Endothelial cell (in vitro differentiated cells): ENCODE results near the gene ENG. TPM values are rescaled to one million over a fixed set of nuclear protein-coding genes. Genes with fewer than 3 reads are reported as not detected.
A peak's percentile ranks its signal among the peaks of the same experiment; 100 is the strongest.
"Not testable (repeated sequence)": the region's sequence is repeated elsewhere in the genome, so short reads cannot be mapped to it uniquely, and the experiment has no call there.

Experiments used
- DNase-seq: peaks from one replicate; pipeline ENCODE4 v3.0.0; 2021; ENCODE audit warnings: low spot score
- H3K27ac Mint-ChIP-seq: one replicate; pipeline ENCODE4 v1.8.0; 2021; ENCODE audit warnings: mixed read lengths, inconsistent platforms; ENCODE audit not compliant: unreplicated experiment
- H3K27me3 Mint-ChIP-seq: one replicate; pipeline ENCODE4 v1.8.0; 2021; ENCODE audit warnings: mild to moderate bottlenecking, moderate library complexity, mixed read lengths, inconsistent platforms; ENCODE audit not compliant: unreplicated experiment
- H3K36me3 Mint-ChIP-seq: one replicate; pipeline ENCODE4 v1.8.0; 2021; ENCODE audit warnings: mild to moderate bottlenecking, low read depth, mixed read lengths, inconsistent platforms; ENCODE audit not compliant: unreplicated experiment
- H3K4me1 Mint-ChIP-seq: one replicate; pipeline ENCODE4 v1.8.0; 2021; ENCODE audit warnings: mild to moderate bottlenecking, mixed read lengths, inconsistent platforms; ENCODE audit not compliant: unreplicated experiment
- H3K4me3 Mint-ChIP-seq: one replicate; pipeline ENCODE4 v1.8.0; 2021; ENCODE audit warnings: mild to moderate bottlenecking, mixed read lengths, inconsistent platforms; ENCODE audit not compliant: unreplicated experiment
- H3K9me3 Mint-ChIP-seq: one replicate; pipeline ENCODE4 v1.8.0; 2021; ENCODE audit warnings: mixed read lengths, inconsistent platforms; ENCODE audit not compliant: unreplicated experiment
- total RNA-seq: library from RNA; stranded (reverse); fragmentation: NEBNext Ultra II Directional; extraction: Animal tissue kit (Norgen Biotek cat#: 25700); gene quantifications from one replicate; pipeline ENCODE4 v1.2.1, GENCODE V29; 2021; ENCODE audit not compliant: unreplicated experiment
- TF ChIP-seq, protein P1 (sequence below): fragments of 200-600 bp; sonication (generic); IDR thresholded peaks from one replicate; pipeline ENCODE4 v1.5.0; 2021; ENCODE audit warnings: antibody characterized with exemption; ENCODE audit not compliant: unreplicated experiment

The ENG gene
- total RNA-seq, 1 donor from 2014 or later: 113 TPM

DNA sequence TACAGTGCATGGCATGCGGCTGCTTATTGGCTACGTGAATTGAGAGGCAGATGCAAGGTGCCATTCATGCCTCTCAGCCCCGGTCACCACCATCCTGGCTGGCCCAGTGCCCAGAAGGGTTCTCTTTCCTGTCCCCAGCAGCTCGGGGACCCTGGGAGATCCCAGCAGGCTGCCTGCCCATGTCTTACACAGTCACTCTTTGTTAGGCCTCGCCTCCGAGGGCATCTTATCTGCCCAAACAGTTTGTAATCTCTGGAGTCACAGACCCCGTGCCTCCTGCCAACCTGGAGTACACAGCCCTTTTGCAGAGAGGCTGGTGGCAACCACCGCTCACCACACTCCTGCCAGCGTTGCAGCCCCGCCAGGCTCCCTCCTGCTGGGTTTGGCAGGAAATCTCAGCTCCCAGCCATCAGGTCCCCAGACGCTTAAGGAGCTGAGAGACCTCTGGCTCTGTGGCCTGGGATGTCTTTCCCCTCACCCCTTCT, 30.0 kb upstream of the ENG start:
- no peak for DNase-seq
- peaks cover 15% of the 10 kb centered on the region for H3K36me3 Mint-ChIP-seq
- H3K27me3 Mint-ChIP-seq: peaks cover 9% of the 10 kb centered on the region
- TF ChIP-seq, protein P1, sequence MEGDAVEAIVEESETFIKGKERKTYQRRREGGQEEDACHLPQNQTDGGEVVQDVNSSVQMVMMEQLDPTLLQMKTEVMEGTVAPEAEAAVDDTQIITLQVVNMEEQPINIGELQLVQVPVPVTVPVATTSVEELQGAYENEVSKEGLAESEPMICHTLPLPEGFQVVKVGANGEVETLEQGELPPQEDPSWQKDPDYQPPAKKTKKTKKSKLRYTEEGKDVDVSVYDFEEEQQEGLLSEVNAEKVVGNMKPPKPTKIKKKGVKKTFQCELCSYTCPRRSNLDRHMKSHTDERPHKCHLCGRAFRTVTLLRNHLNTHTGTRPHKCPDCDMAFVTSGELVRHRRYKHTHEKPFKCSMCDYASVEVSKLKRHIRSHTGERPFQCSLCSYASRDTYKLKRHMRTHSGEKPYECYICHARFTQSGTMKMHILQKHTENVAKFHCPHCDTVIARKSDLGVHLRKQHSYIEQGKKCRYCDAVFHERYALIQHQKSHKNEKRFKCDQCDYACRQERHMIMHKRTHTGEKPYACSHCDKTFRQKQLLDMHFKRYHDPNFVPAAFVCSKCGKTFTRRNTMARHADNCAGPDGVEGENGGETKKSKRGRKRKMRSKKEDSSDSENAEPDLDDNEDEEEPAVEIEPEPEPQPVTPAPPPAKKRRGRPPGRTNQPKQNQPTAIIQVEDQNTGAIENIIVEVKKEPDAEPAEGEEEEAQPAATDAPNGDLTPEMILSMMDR: no peak
- H3K4me3 Mint-ChIP-seq: peak overlapping the region; percentile 51
- H3K9me3 Mint-ChIP-seq: no peaks in the 10 kb centered on the region
- H3K4me1 Mint-ChIP-seq: peaks cover 34% of the 10 kb centered on the region
- peak overlapping the region; percentile 75 for H3K27ac Mint-ChIP-seq

DNA sequence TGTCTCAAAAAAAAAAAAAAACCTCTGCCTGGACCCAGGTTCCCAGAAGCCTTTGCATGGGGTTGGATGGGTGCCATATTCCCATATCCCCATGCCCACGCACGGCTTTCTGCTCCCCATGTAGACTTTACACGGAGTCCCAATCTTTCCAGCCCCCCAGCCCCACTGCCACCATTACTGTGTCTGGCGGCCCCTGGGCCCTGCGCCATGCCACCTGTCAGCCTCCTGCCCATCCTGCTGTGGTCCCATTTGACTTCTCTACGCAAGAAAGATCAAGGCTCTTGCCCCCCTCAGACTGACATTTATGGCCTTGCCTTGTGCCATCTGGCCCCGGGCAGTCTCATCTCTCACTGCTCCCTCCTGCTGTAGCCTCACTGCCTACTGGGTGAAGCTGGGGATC, 29.5 kb upstream of the ENG start:
- peak overlapping the region; percentile 75 for H3K27ac Mint-ChIP-seq
- DNase-seq: no peak
- TF ChIP-seq, protein P1: no peak
- H3K27me3 Mint-ChIP-seq: peaks cover 9% of the 10 kb centered on the region
- H3K4me1 Mint-ChIP-seq: peaks cover 36% of the 10 kb centered on the region
- no peaks in the 10 kb centered on the region for H3K9me3 Mint-ChIP-seq
- H3K36me3 Mint-ChIP-seq: peaks cover 17% of the 10 kb centered on the region
- peak overlapping the region; percentile 51 for H3K4me3 Mint-ChIP-seq

DNA sequence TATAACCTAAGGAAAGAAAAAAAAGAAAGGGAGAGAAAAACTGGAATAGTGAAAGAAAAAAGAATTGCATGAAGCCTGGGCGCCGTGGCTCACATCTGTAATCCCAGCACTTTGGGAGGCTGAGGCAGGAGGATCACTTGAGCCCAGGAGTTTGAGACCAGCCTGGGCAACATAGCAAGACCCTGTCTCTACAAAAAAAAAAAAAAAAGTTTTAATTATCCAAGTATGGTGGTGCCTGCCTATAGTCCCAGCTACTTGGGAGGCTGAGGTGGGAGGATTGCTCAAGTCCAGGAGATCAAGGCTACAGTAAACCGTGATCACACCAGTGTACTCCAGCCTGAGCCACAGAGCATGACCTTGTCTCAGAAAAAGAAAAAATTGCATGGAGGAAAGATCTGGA, 27.3 kb upstream of the ENG start:
- H3K9me3 Mint-ChIP-seq, DNase-seq, H3K4me3 Mint-ChIP-seq, H3K36me3 Mint-ChIP-seq: not testable (repeated sequence)
- Mint-ChIP-seq H3K27ac (peak overlapping the region; percentile 91), H3K4me1 (peaks cover 49% of the 10 kb centered on the region), H3K27me3 (peaks cover 13% of the 10 kb centered on the region)

DNA sequence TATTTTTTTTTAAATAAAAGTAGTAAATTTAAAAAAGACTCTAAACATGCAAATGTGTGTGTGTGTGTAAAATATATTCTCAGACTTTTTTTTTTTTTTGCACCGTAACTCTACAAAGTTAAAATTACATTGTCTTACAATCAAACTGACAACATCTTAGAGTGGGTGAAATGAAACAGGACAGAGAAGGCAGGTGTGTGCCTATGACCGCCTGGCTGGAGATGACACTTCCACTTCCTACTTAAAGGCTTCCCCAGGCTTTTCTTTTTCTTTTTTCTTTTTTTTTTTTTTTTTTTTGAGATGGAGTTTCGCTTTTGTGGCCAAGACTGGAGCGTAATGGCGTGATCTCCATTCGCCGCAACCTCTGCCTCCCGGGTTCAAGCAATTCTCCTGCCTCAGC, 25.7 kb upstream of the ENG start:
- Mint-ChIP-seq H3K27me3 (peaks cover 15% of the 10 kb centered on the region), H3K4me1 (peaks cover 43% of the 10 kb centered on the region), H3K27ac (no peak overlapping the region), H3K9me3 (no peaks in the 10 kb centered on the region), H3K36me3 (peaks cover 3% of the 10 kb centered on the region), H3K4me3 (no peak overlapping the region)
- TF ChIP-seq, protein P1: no peak
- DNase-seq: no peak

DNA sequence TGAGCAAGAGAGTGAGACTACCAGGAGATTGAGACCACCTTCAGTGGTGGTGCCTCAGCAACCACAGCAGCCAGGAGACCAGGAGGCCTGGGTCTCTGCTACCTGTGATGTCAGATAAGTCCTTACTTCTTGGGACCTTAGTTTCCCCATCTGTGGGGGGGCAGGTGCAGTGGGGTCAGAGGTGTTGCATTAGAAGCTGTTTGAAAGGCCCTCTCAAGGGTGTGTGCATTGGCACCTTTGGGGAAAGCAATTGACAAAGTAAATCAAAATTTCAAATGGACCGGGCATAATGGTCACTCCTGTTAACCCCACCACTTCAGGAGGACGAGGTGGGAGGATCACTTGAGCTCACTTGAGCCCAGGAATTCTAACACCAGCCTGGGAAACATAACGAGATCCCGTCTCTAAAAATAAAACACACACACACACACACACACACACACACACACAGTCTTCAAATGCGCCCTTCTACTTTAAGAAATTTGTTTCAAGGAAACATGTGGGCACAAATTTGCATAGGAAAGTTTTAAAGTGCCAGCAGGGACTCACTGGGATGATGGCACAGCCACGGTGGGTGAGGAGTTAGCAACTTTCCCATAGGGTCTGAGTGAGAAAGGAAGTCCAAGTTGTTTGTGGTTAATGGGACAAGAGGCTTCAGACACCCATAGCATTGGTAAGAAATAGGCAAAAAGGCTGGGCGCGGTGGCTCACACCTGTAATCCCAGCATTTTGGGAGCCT, 24.4 kb upstream of the ENG start:
- no peak for DNase-seq
- Mint-ChIP-seq H3K4me1 (peaks cover 30% of the 10 kb centered on the region), H3K27ac (peak overlapping the region; percentile 61), H3K9me3 (no peaks in the 10 kb centered on the region), H3K36me3 (peaks cover 3% of the 10 kb centered on the region), H3K4me3 (peak overlapping the region; percentile 73), H3K27me3 (peaks cover 11% of the 10 kb centered on the region)
- TF ChIP-seq, protein P1: no peak
